KMS-11 (cell line): ENCODE results near the gene GSTK1.

Source experiments
- H2AFZ ChIP-seq: fragments of 200-600 bp; sonication (generic); 2 replicates; pipeline ENCODE4 v1.6.1; 2016; ENCODE audit warnings: antibody characterized with exemption, mixed run types, low read depth
- H3K27ac ChIP-seq: fragments of 200-600 bp; sonication (generic); 2 replicates; pipeline ENCODE4 v1.6.1; 2016; ENCODE audit warnings: mild to moderate bottlenecking, mixed run types
- H3K27me3 ChIP-seq: fragments of 200-600 bp; sonication (generic); 2 replicates; pipeline ENCODE4 v1.6.1; 2017; ENCODE audit warnings: mild to moderate bottlenecking, low read depth, mixed run types, moderate library complexity; ENCODE audit not compliant: insufficient read depth
- H3K36me3 ChIP-seq: fragments of 200-600 bp; sonication (generic); 2 replicates; pipeline ENCODE4 v1.6.1; 2017; ENCODE audit warnings: mild to moderate bottlenecking, mixed run types; ENCODE audit not compliant: insufficient read depth
- H3K4me1 ChIP-seq: fragments of 200-600 bp; sonication (generic); 2 replicates; pipeline ENCODE4 v1.6.1; 2016; ENCODE audit warnings: mild to moderate bottlenecking, low read depth, mixed run types; ENCODE audit not compliant: poor library complexity, severe bottlenecking
- H3K4me2 ChIP-seq: fragments of 200-600 bp; sonication (generic); 2 replicates; pipeline ENCODE4 v1.7.0; 2016; ENCODE audit warnings: mild to moderate bottlenecking, mixed run types
- H3K4me3 ChIP-seq: fragments of 200-600 bp; sonication (generic); IDR thresholded peaks from 2 replicates; pipeline ENCODE4 v1.6.1; 2017; ENCODE audit warnings: low read depth, low read length, mixed read lengths; ENCODE audit not compliant: insufficient read depth
- H3K79me2 ChIP-seq: fragments of 200-600 bp; sonication (generic); 2 replicates; pipeline ENCODE4 v1.6.1; 2016; ENCODE audit warnings: low read depth, mixed run types; ENCODE audit not compliant: insufficient read depth
- H3K9ac ChIP-seq: fragments of 200-600 bp; sonication (generic); 2 replicates; pipeline ENCODE4 v1.6.1; 2016; ENCODE audit warnings: mild to moderate bottlenecking, mixed run types
- H4K20me1 ChIP-seq: fragments of 200-600 bp; sonication (generic); 2 replicates; pipeline ENCODE4 v1.6.1; 2016; ENCODE audit warnings: mild to moderate bottlenecking, mixed run types; ENCODE audit not compliant: insufficient read depth
- TF ChIP-seq, protein P1 (sequence below): fragments of 200-600 bp; sonication (generic); conservative IDR thresholded peaks from 2 replicates; pipeline ENCODE4 v1.6.1; 2017; ENCODE audit warnings: low read depth, mild to moderate bottlenecking, antibody characterized with exemption, low read length, moderate library complexity, mixed read lengths

The GSTK1 gene

DNA sequence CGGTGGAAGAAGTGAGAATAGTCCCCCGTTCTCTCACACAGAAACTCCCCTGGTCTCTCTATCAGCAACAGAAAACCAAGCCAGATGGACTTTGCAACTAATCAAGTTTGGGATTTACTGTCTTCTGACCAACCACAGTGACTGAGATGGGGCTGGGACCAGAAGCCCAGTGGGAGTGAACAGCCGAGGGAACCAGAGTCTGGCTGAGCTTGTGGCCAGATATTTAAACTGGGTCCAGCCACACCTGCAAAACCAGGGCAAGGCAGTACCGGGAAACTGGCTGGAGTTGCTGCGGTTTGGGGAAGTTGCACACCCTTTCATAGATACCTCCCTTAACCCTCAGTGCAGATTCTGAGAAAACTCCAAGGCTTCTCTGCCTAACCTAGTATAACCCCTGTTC is 6.0 kb downstream of the GSTK1 start:
- Histone ChIP-seq H3K4me3 (no peak overlapping the region), H3K79me2 (peaks cover 5% of the 10 kb centered on the region; the same call in 1 of the 2 replicates), H3K4me1 (peaks cover 5% of the 10 kb centered on the region), H3K27ac (no peak overlapping the region), H4K20me1 (no peaks in the 10 kb centered on the region), H3K36me3 (no peaks in the 10 kb centered on the region), H3K27me3 (no peaks in the 10 kb centered on the region), H2AFZ (no peak overlapping the region), H3K4me2 (no peak overlapping the region), H3K9ac (no peak overlapping the region)
- TF ChIP-seq, protein P1, sequence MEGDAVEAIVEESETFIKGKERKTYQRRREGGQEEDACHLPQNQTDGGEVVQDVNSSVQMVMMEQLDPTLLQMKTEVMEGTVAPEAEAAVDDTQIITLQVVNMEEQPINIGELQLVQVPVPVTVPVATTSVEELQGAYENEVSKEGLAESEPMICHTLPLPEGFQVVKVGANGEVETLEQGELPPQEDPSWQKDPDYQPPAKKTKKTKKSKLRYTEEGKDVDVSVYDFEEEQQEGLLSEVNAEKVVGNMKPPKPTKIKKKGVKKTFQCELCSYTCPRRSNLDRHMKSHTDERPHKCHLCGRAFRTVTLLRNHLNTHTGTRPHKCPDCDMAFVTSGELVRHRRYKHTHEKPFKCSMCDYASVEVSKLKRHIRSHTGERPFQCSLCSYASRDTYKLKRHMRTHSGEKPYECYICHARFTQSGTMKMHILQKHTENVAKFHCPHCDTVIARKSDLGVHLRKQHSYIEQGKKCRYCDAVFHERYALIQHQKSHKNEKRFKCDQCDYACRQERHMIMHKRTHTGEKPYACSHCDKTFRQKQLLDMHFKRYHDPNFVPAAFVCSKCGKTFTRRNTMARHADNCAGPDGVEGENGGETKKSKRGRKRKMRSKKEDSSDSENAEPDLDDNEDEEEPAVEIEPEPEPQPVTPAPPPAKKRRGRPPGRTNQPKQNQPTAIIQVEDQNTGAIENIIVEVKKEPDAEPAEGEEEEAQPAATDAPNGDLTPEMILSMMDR: no peak

DNA sequence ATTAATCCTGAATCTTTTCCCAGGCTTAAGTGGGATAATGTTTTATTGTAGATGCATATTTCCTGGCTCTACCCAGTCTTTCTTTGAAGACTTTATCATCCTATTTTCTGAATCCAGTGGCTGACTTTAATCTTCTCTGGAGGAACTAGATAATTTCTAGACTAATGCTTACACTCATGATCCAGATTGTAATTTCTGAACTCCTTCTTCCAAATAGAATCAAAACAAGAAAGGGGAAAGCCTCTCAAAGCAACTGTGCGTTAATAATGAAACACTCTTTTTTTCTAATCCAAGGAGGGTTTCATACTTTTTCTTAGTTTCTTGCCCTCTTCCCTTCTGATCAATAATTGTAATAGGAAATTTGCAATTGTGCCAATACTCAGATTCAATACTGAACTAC is 8.0 kb downstream of the GSTK1 start:
- no peak overlapping the region for H2AFZ ChIP-seq
- TF ChIP-seq, protein P1: no peak
- H3K9ac ChIP-seq: no peak overlapping the region
- H3K79me2 ChIP-seq: no peaks in the 10 kb centered on the region
- no peaks in the 10 kb centered on the region for H4K20me1 ChIP-seq
- H3K27ac ChIP-seq: no peak overlapping the region
- H3K4me1 ChIP-seq: no peaks in the 10 kb centered on the region
- no peak overlapping the region for H3K4me3 ChIP-seq
- no peaks in the 10 kb centered on the region for H3K36me3 ChIP-seq
- no peak overlapping the region for H3K4me2 ChIP-seq
- H3K27me3 ChIP-seq: no peaks in the 10 kb centered on the region

DNA sequence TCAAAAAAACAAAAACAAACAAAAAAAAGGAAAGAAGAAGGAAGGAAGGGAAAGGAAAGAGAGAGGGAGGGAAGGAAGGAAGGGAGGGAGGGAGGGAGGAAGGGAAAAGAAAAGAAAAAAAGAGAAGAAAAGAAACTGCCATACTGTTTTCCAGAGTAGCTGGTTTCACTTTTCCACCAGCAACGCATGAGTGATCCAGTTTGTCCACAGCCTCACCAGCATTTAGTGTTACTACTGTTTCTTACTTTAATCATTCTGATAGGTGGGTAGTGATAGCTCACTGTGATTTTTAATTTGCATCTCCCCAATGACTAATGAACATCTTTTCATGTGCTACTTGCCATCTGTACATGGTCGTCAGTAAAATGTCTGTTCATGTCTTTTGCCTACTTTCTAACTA is 9.6 kb downstream of the GSTK1 start:
- TF ChIP-seq, protein P1: no peak

DNA sequence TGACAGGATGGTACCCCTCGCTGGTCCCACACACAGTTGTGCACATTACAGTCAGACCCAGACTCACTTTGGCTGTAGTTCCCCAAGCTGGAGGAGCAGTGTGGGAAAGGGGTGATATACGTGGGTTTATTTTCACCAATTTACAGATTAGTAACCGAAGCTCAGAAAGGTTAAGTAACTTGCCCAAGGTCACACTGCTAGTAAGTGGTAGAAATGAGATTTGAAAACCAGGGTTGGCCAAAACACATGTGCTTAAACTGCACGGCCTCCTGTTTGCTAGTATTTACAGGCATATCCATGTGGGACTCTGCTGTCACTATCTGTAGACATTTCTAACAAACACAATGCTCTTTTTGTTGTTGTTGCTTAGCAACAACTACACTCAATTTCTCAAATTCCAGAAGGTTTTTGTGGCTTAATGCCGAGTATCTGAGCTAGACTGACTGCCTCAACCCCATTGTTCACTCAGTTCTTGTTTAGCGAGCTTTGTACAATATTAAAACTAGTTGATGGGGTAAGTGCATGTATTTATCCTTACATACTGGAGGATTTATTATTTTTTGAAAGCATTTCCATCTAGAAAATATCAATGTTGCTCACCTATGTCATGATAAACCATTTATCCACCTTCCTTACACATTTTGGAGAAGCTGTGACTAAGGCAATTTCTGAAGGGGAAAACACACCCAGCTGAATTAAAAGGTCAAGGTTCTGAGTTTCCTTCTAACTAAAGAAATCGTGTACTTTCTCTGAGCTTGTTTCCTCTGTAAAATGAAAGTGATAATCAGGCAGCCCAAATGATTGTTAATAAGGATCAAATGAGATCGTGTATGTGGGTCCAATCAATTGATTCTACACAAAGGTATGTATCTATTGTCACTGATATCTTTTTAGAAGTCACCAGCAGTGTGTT is 16.2 kb downstream of the GSTK1 start:
- Histone ChIP-seq H3K4me1 (no peaks in the 10 kb centered on the region), H3K27me3 (no peaks in the 10 kb centered on the region), H3K79me2 (no peaks in the 10 kb centered on the region), H3K9ac (no peak overlapping the region), H3K36me3 (no peaks in the 10 kb centered on the region), H3K4me3 (no peak overlapping the region), H2AFZ (no peak overlapping the region), H3K4me2 (no peak overlapping the region), H3K27ac (no peak overlapping the region), H4K20me1 (no peaks in the 10 kb centered on the region)
- TF ChIP-seq, protein P1: no peak

More for the DNA sequence above, 9.6 kb downstream of the GSTK1 start:
- Histone ChIP-seq H3K9ac (no peak overlapping the region), H3K4me2 (no peak overlapping the region), H3K27me3 (no peaks in the 10 kb centered on the region), H3K27ac (no peak overlapping the region), H3K4me3 (no peak overlapping the region), H2AFZ (no peak overlapping the region), H3K79me2 (no peaks in the 10 kb centered on the region), H3K4me1 (no peaks in the 10 kb centered on the region), H4K20me1 (no peaks in the 10 kb centered on the region), H3K36me3 (no peaks in the 10 kb centered on the region)
